ENCODE results near the gene NRCAM. TPM values are rescaled to one million over a fixed set of nuclear protein-coding genes. Genes with fewer than 3 reads are reported as not detected.

NRCAM gene
- total RNA-seq, 1 donor from 2014 or later = 0.26 TPM

- FAIRE-seq (no peak), DNase-seq (ENCODE audit: low read depth) (no peak)
- no peaks in the 10 kb centered on the region for H3K27me3 ChIP-seq (ENCODE audit: control insufficient read depth, insufficient read depth, low read length)
- no peak for TF ChIP-seq CTCF (IDR thresholded peaks at IDR 0.05; ENCODE audit: insufficient read depth, low read length, severe bottlenecking)
- H3K4me3 ChIP-seq (ENCODE audit: low read depth, low read length) = no peak overlapping the region
- H3K36me3 ChIP-seq (ENCODE audit: control insufficient read depth, insufficient read depth, low read length) = no peaks in the 10 kb centered on the region
Observed at GRCh38 chr7:108193594-108194498, 262.4 kb downstream of the NRCAM start.

- no peaks in the 10 kb centered on the region for H3K36me3 ChIP-seq (ENCODE audit: control insufficient read depth, insufficient read depth, low read length)
- FAIRE-seq (no peak), DNase-seq (ENCODE audit: low read depth) (no peak)
- no peak overlapping the region for H3K4me3 ChIP-seq (ENCODE audit: low read depth, low read length)
- H3K27me3 ChIP-seq (ENCODE audit: control insufficient read depth, insufficient read depth, low read length) = no peaks in the 10 kb centered on the region
- TF ChIP-seq CTCF (IDR thresholded peaks at IDR 0.05; ENCODE audit: insufficient read depth, low read length, severe bottlenecking) = no peak
Observed at GRCh38 chr7:108190891-108191290, 265.3 kb downstream of the NRCAM start.

GRCh38 chr7:108189733-108190388 lies 266.4 kb downstream of the NRCAM start:
- no peaks in the 10 kb centered on the region for H3K36me3 ChIP-seq (ENCODE audit: control insufficient read depth, insufficient read depth, low read length)
- FAIRE-seq = peak; percentile 80
- TF ChIP-seq CTCF (IDR thresholded peaks at IDR 0.05; ENCODE audit: insufficient read depth, low read length, severe bottlenecking) = no peak
- H3K27me3 ChIP-seq (ENCODE audit: control insufficient read depth, insufficient read depth, low read length) = no peaks in the 10 kb centered on the region
- H3K4me3 ChIP-seq (ENCODE audit: low read depth, low read length) = no peak overlapping the region
- no peak for DNase-seq (ENCODE audit: low read depth)

GRCh38 chr7:108188724-108189123 lies 267.5 kb downstream of the NRCAM start:
- peak; percentile 9 for DNase-seq (ENCODE audit: low read depth)
- no peak for TF ChIP-seq CTCF (IDR thresholded peaks at IDR 0.05; ENCODE audit: insufficient read depth, low read length, severe bottlenecking)
- H3K36me3 ChIP-seq (ENCODE audit: control insufficient read depth, insufficient read depth, low read length) = no peaks in the 10 kb centered on the region
- FAIRE-seq = no peak
- no peaks in the 10 kb centered on the region for H3K27me3 ChIP-seq (ENCODE audit: control insufficient read depth, insufficient read depth, low read length)
- H3K4me3 ChIP-seq (ENCODE audit: low read depth, low read length) = no peak overlapping the region

- TF ChIP-seq CTCF (IDR thresholded peaks at IDR 0.05; ENCODE audit: insufficient read depth, low read length, severe bottlenecking) = peak; percentile 50
- H3K4me3 ChIP-seq (ENCODE audit: low read depth, low read length) = no peak overlapping the region
- no peaks in the 10 kb centered on the region for H3K27me3 ChIP-seq (ENCODE audit: control insufficient read depth, insufficient read depth, low read length)
- DNase-seq (ENCODE audit: low read depth) (peak; percentile 62), FAIRE-seq (no peak)
- no peaks in the 10 kb centered on the region for H3K36me3 ChIP-seq (ENCODE audit: control insufficient read depth, insufficient read depth, low read length)
Observed at GRCh38 chr7:108181073-108181985, 274.9 kb downstream of the NRCAM start.
